ENCODE results near the gene MRPS27.

MRPS27 gene

GRCh38 chr5:72290356-72291133 is 29.5 kb downstream of the MRPS27 start:
- no peak for DNase-seq

GRCh38 chr5:72288924-72289323 is 31.1 kb downstream of the MRPS27 start:
- DNase-seq, result no peak

GRCh38 chr5:72286798-72287197 is 33.2 kb downstream of the MRPS27 start:
- no peak for DNase-seq

GRCh38 chr5:72285424-72285821 is 34.6 kb downstream of the MRPS27 start:
- no peak for DNase-seq

- no peak for DNase-seq
These were observed 35.2 kb downstream of the MRPS27 start for GRCh38 chr5:72284559-72285423.

GRCh38 chr5:72283358-72283757 is 36.7 kb downstream of the MRPS27 start:
- no peak for DNase-seq

- no peak for DNase-seq
These were observed 37.2 kb downstream of the MRPS27 start for GRCh38 chr5:72282878-72283277.

GRCh38 chr5:72281764-72282499 is 38.1 kb downstream of the MRPS27 start:
- DNase-seq, result no peak

- DNase-seq, result no peak
These were observed 38.6 kb downstream of the MRPS27 start for GRCh38 chr5:72281430-72281763.

- DNase-seq, result no peak
These were observed 39.4 kb downstream of the MRPS27 start for GRCh38 chr5:72280581-72281069.

GRCh38 chr5:72276219-72276752 is 43.8 kb downstream of the MRPS27 start:
- no peak for DNase-seq

GRCh38 chr5:72273547-72273946 is 46.5 kb downstream of the MRPS27 start:
- DNase-seq, result no peak

GRCh38 chr5:72272398-72272797 is 47.6 kb downstream of the MRPS27 start:
- DNase-seq, result no peak

- no peak for DNase-seq
These were observed 48.3 kb downstream of the MRPS27 start for GRCh38 chr5:72271702-72272101.

- DNase-seq, result no peak
These were observed 50.0 kb downstream of the MRPS27 start for GRCh38 chr5:72270037-72270436.

- DNase-seq, result no peak
These were observed 50.6 kb downstream of the MRPS27 start for GRCh38 chr5:72269411-72269780.

- no peak for DNase-seq
These were observed 51.2 kb downstream of the MRPS27 start for GRCh38 chr5:72268753-72269410.

- no peak for DNase-seq
These were observed 51.8 kb downstream of the MRPS27 start for GRCh38 chr5:72268260-72268659.

- DNase-seq, result no peak
These were observed 52.4 kb downstream of the MRPS27 start for GRCh38 chr5:72267685-72268084.

GRCh38 chr5:72266862-72267261 is 53.2 kb downstream of the MRPS27 start:
- DNase-seq, result no peak

- DNase-seq, result no peak
These were observed 54.8 kb downstream of the MRPS27 start for GRCh38 chr5:72265032-72265877.

GRCh38 chr5:72256536-72256935 is 63.5 kb downstream of the MRPS27 start:
- DNase-seq, result no peak

Measured in activated CD4-positive, alpha-beta T cell treated with anti-CD3 and anti-CD28 coated beads for 1 hour (primary cell).